Uterus (tissue), 2 donors: ENCODE measurements around the gene RNF121.

Experiments used
- POLR2A ChIP-seq, 2 donors: fragments of 450-650 bp; IDR thresholded peaks; one replicate each; pipeline ENCODE4 v1.6.1; 2016; ENCODE audit warnings: antibody characterized with exemption in 2 of 2, mild to moderate bottlenecking in 1 of 2, moderate library complexity in 1 of 2
- TF ChIP-seq, protein P1 (sequence below), 4 experiments: fragments of 200-600 bp in 2 of 4; fragments of 450-650 bp in 2 of 4; sonication (generic) in 2 of 4; IDR thresholded peaks; one replicate each; pipeline ENCODE4 v1.5.1; 2016 to 2019; ENCODE audit warnings: antibody characterized with exemption in 4 of 4, mild to moderate bottlenecking in 2 of 4, moderate library complexity in 1 of 4

DNA sequence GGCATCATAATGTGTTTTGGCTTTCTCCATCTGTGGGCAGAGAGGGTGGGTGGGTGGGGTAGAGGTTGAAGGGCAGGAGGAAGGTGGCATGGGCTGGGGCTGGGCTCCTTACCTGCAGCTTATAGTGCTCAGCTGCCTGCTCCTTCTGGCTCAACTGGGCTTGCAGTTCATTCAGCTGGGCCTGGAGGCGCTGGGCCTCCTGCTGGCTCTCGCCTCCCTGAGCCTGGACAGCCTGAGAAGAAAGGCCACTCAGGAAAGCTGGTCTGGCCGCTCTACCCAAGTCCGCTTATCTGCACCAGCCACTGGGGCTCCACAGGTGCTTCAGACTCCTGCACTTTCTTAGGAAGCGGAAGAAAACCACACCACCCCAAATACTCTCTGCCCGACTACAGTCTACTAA is 80.3 kb downstream of the RNF121 start:
- no peak for TF ChIP-seq POLR2A (IDR thresholded peaks at IDR 0.05)
- TF ChIP-seq, protein P1, sequence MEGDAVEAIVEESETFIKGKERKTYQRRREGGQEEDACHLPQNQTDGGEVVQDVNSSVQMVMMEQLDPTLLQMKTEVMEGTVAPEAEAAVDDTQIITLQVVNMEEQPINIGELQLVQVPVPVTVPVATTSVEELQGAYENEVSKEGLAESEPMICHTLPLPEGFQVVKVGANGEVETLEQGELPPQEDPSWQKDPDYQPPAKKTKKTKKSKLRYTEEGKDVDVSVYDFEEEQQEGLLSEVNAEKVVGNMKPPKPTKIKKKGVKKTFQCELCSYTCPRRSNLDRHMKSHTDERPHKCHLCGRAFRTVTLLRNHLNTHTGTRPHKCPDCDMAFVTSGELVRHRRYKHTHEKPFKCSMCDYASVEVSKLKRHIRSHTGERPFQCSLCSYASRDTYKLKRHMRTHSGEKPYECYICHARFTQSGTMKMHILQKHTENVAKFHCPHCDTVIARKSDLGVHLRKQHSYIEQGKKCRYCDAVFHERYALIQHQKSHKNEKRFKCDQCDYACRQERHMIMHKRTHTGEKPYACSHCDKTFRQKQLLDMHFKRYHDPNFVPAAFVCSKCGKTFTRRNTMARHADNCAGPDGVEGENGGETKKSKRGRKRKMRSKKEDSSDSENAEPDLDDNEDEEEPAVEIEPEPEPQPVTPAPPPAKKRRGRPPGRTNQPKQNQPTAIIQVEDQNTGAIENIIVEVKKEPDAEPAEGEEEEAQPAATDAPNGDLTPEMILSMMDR (IDR thresholded peaks at IDR 0.05): no peak
